HG02938 (cell line): ENCODE measurements around the gene ARID3A.

Experiments used
- ATAC-seq: cut with Tn5 transposase; IDR thresholded peaks from one replicate; pipeline ENCODE4 v1.9.1; 2021; ENCODE audit warnings: mild to moderate bottlenecking, moderate library complexity; ENCODE audit not compliant: unreplicated experiment

Gene ARID3A

GRCh38 chr19:1000591-1001537 is 75.0 kb downstream of the ARID3A start:
- ATAC-seq: no peak

GRCh38 chr19:1001538-1002166 is 75.8 kb downstream of the ARID3A start:
- ATAC-seq: no peak

- ATAC-seq: no peak
These were observed 76.8 kb downstream of the ARID3A start for GRCh38 chr19:1002600-1002999.

GRCh38 chr19:1003283-1003682 is 77.4 kb downstream of the ARID3A start:
- no peak for ATAC-seq

GRCh38 chr19:1004204-1004802 is 78.5 kb downstream of the ARID3A start:
- ATAC-seq: no peak

- no peak for ATAC-seq
These were observed 79.2 kb downstream of the ARID3A start for GRCh38 chr19:1004803-1005664.

- no peak for ATAC-seq
These were observed 81.0 kb downstream of the ARID3A start for GRCh38 chr19:1006711-1007398.

- ATAC-seq: no peak
These were observed 81.8 kb downstream of the ARID3A start for GRCh38 chr19:1007399-1008251.

GRCh38 chr19:1008268-1009040 is 82.6 kb downstream of the ARID3A start:
- ATAC-seq: no peak

- ATAC-seq: no peak
These were observed 83.5 kb downstream of the ARID3A start for GRCh38 chr19:1009041-1009980.

GRCh38 chr19:1009981-1010538 is 84.2 kb downstream of the ARID3A start:
- no peak for ATAC-seq

- ATAC-seq: no peak
These were observed 85.0 kb downstream of the ARID3A start for GRCh38 chr19:1010586-1011510.

GRCh38 chr19:1011831-1012333 is 86.0 kb downstream of the ARID3A start:
- ATAC-seq: no peak

GRCh38 chr19:1012334-1012733 is 86.5 kb downstream of the ARID3A start:
- ATAC-seq: no peak

GRCh38 chr19:1013218-1013617 is 87.4 kb downstream of the ARID3A start:
- ATAC-seq: no peak
